Measurements from ENCODE around the gene SLC35B2. TPM values are rescaled to one million over a fixed set of nuclear protein-coding genes. Genes with fewer than 3 reads are reported as not detected.
A peak's percentile ranks its signal among the peaks of the same experiment; 100 is the strongest.

SLC35B2 gene
- total RNA-seq, 1 donor, result 94.1 TPM

DNA sequence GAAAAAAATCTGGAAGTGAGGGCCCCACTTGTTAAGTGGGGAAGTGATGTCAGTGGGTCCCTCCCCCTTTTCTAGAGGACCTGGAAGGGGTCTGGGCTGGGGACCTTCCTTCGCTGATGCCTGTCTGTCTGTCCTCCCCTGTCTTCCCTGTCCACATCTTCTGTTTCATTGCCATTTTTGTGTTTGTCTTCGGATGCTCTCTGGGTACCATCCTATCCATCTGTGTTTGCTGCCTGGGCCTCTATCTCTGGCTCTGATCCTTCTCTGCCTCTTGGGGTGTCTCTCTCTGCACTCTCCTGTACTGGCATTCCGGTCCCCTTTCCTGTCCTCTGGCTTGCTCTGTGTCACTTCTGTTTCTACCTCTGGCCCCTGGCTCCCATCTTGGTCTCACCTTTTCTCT, 15.2 kb upstream of the SLC35B2 start:
- Histone ChIP-seq H3K27me3 (ENCODE audit: insufficient read depth, low read length) (peaks cover 57% of the 10 kb centered on the region), H3K9me3 (ENCODE audit: low read depth, low read length) (no peaks in the 10 kb centered on the region), H4K20me1 (ENCODE audit: insufficient read depth, low read length) (no peaks in the 10 kb centered on the region), H3K36me3 (ENCODE audit: insufficient read depth, low read length) (no peaks in the 10 kb centered on the region), H2AFZ (ENCODE audit: low read length) (no peak overlapping the region), H3K4me1 (ENCODE audit: insufficient read depth, low read length) (no peaks in the 10 kb centered on the region), H3K79me2 (ENCODE audit: insufficient read depth, low read length) (no peaks in the 10 kb centered on the region), H3K4me3 (ENCODE audit: insufficient read depth, low read length) (no peak overlapping the region), H3K27ac (ENCODE audit: low read depth, low read length) (no peak overlapping the region), H3K4me2 (ENCODE audit: insufficient read depth, low read length) (no peak overlapping the region)
- TF ChIP-seq, protein P1, sequence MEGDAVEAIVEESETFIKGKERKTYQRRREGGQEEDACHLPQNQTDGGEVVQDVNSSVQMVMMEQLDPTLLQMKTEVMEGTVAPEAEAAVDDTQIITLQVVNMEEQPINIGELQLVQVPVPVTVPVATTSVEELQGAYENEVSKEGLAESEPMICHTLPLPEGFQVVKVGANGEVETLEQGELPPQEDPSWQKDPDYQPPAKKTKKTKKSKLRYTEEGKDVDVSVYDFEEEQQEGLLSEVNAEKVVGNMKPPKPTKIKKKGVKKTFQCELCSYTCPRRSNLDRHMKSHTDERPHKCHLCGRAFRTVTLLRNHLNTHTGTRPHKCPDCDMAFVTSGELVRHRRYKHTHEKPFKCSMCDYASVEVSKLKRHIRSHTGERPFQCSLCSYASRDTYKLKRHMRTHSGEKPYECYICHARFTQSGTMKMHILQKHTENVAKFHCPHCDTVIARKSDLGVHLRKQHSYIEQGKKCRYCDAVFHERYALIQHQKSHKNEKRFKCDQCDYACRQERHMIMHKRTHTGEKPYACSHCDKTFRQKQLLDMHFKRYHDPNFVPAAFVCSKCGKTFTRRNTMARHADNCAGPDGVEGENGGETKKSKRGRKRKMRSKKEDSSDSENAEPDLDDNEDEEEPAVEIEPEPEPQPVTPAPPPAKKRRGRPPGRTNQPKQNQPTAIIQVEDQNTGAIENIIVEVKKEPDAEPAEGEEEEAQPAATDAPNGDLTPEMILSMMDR (IDR thresholded peaks at IDR 0.05; ENCODE audit: extremely low read depth, low read depth, low read length), result no peak
- DNase-seq (ENCODE audit: insufficient read length, low spot score, missing footprints), result peak; percentile 82

DNA sequence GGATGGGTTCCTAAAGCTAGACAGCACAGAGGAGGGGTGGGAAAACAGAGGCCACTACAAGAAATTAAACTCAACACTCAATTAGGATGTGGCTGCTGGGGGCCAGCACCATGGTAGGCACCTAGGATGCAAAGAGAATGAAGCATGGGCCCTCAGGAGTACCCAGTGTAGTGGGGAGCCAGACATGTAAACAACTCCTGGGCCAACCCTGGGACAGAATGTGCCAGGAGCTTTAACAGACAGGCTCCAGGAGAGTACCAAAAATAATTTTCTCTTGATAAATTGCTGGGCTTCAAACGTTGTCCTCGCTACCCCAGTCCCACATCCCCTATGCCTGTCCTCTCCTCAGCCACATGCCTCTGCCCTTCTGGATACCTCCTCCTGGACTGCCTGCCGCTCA, 14.6 kb upstream of the SLC35B2 start:
- H3K36me3 ChIP-seq (ENCODE audit: insufficient read depth, low read length), result no peaks in the 10 kb centered on the region
- H3K27me3 ChIP-seq (ENCODE audit: insufficient read depth, low read length), result peaks cover 54% of the 10 kb centered on the region
- no peaks in the 10 kb centered on the region for H3K79me2 ChIP-seq (ENCODE audit: insufficient read depth, low read length)
- no peak overlapping the region for H3K4me3 ChIP-seq (ENCODE audit: insufficient read depth, low read length)
- no peaks in the 10 kb centered on the region for H3K4me1 ChIP-seq (ENCODE audit: insufficient read depth, low read length)
- no peaks in the 10 kb centered on the region for H4K20me1 ChIP-seq (ENCODE audit: insufficient read depth, low read length)
- H3K27ac ChIP-seq (ENCODE audit: low read depth, low read length), result no peak overlapping the region
- H2AFZ ChIP-seq (ENCODE audit: low read length), result no peak overlapping the region
- TF ChIP-seq, protein P1 (IDR thresholded peaks at IDR 0.05; ENCODE audit: extremely low read depth, low read depth, low read length), result no peak
- DNase-seq (ENCODE audit: insufficient read length, low spot score, missing footprints), result peak; percentile 86
- H3K4me2 ChIP-seq (ENCODE audit: insufficient read depth, low read length), result no peak overlapping the region
- no peaks in the 10 kb centered on the region for H3K9me3 ChIP-seq (ENCODE audit: low read depth, low read length)

DNA sequence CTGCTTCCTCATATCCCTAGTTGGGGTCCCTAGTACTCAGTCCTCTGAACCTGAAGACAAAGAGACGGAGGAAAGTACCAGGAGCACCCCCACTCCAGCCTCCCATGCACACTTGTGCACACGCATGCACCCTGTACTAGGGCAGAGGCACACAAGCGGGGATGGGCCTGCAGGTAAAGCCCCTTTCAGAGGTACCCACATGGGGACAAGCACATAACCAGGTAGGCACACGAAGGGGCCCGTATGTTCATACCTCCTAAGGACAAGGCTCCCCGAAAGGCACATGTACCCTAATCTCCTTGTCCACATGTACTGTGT, 14.0 kb upstream of the SLC35B2 start:
- Histone ChIP-seq H3K4me1 (ENCODE audit: insufficient read depth, low read length) (no peaks in the 10 kb centered on the region), H3K4me3 (ENCODE audit: insufficient read depth, low read length) (no peak overlapping the region), H4K20me1 (ENCODE audit: insufficient read depth, low read length) (no peaks in the 10 kb centered on the region), H3K27ac (ENCODE audit: low read depth, low read length) (no peak overlapping the region), H2AFZ (ENCODE audit: low read length) (no peak overlapping the region), H3K36me3 (ENCODE audit: insufficient read depth, low read length) (no peaks in the 10 kb centered on the region), H3K9me3 (ENCODE audit: low read depth, low read length) (no peaks in the 10 kb centered on the region), H3K4me2 (ENCODE audit: insufficient read depth, low read length) (no peak overlapping the region), H3K79me2 (ENCODE audit: insufficient read depth, low read length) (no peaks in the 10 kb centered on the region), H3K27me3 (ENCODE audit: insufficient read depth, low read length) (peaks cover 48% of the 10 kb centered on the region)
- TF ChIP-seq, protein P1 (IDR thresholded peaks at IDR 0.05; ENCODE audit: extremely low read depth, low read depth, low read length), result no peak
- DNase-seq (ENCODE audit: insufficient read length, low spot score, missing footprints), result peak; percentile 76

DNA sequence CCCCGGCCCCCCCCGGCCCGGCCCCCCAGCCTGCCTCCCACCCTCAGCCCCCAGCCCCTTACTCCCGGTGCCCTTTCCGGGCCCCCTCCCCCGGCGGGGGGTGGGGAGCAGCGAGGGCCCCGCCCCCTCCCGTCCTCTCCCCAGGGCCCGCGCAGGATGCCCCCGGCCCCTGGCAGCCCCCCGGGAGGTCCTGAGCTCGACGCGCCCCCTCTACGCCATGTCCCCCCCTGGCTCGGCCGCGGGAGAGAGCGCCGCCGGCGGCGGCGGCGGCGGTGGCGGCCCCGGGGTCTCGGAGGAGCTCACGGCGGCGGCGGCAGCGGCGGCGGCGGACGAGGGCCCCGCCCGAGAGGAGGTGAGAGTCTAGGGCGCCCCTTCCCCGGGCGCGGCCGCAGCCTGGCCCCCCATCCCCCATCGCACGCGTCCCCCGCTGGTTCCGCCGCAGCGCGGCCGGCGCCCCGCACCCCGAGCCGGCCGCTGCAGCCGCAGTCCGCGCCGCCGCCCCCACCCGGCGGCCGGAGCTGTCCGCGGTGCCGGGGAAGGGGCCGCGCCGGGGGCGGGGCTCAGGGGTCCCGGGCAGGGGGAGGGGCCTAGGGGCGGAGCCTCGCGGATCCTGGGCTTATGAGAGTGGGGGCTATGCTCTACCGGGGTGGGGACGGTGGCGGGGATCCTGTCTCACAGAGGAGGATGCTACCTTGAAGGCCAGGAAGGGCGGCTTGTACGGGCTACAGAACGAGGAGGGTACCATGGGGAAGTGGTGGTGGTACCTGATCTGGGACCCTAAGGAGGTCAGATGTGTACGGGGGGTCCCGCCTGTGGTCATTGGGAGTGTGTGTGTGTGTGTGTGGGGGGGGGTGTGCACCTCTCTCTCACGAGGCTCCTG, 13.4 kb upstream of the SLC35B2 start:
- Histone ChIP-seq H3K79me2 (ENCODE audit: insufficient read depth, low read length) (no peaks in the 10 kb centered on the region), H3K27ac (ENCODE audit: low read depth, low read length) (no peak overlapping the region), H3K36me3 (ENCODE audit: insufficient read depth, low read length) (no peaks in the 10 kb centered on the region), H3K4me1 (ENCODE audit: insufficient read depth, low read length) (no peaks in the 10 kb centered on the region), H3K4me2 (ENCODE audit: insufficient read depth, low read length) (no peak overlapping the region), H3K27me3 (ENCODE audit: insufficient read depth, low read length) (peaks cover 45% of the 10 kb centered on the region), H4K20me1 (ENCODE audit: insufficient read depth, low read length) (no peaks in the 10 kb centered on the region), H3K9me3 (ENCODE audit: low read depth, low read length) (no peaks in the 10 kb centered on the region), H3K4me3 (ENCODE audit: insufficient read depth, low read length) (no peak overlapping the region), H2AFZ (ENCODE audit: low read length) (no peak overlapping the region)
- TF ChIP-seq, protein P1 (IDR thresholded peaks at IDR 0.05; ENCODE audit: extremely low read depth, low read depth, low read length), result no peak
- DNase-seq (ENCODE audit: insufficient read length, low spot score, missing footprints), result peak; percentile 91

Measured in osteoblast (primary cell).